Adipose tissue (tissue), 3 donors: ENCODE data around the gene JMY. TPM values are rescaled to one million over a fixed set of nuclear protein-coding genes. Genes with fewer than 3 reads are reported as not detected.
"Not testable (repeated sequence)": the region's sequence is repeated elsewhere in the genome, so short reads cannot be mapped to it uniquely, and the experiment has no call there.

ENCODE experiments used
- H3K27ac ChIP-seq: one replicate; pipeline ENCODE4 v1.5.1; 2013; ENCODE audit warnings: low read depth, low read length
- WGBS, 3 donors: extraction: QIAGEN DNeasy Blood & Tissue Kit; methylation state at CpG; one replicate each; pipeline ENCODE4 v1.1.7; 2013; 5-methylcytosine and 5-hydroxymethylcytosine counted together
- polyA plus RNA-seq, 3 donors: library from polyadenylated mRNA; stranded (reverse); fragments of 200-250 nt; gene quantifications; one replicate each; pipeline ENCODE4 v1.2.3, GENCODE V29; 2013
- donor health status: healthy with polysubstance abuse.
- donor health status: Bipolar disorder and iron deficiency.
- donor health status: healthy.

Gene JMY
- polyA plus RNA-seq, 3 donors: 2.7 to 3.5 (median 2.9) TPM

DNA sequence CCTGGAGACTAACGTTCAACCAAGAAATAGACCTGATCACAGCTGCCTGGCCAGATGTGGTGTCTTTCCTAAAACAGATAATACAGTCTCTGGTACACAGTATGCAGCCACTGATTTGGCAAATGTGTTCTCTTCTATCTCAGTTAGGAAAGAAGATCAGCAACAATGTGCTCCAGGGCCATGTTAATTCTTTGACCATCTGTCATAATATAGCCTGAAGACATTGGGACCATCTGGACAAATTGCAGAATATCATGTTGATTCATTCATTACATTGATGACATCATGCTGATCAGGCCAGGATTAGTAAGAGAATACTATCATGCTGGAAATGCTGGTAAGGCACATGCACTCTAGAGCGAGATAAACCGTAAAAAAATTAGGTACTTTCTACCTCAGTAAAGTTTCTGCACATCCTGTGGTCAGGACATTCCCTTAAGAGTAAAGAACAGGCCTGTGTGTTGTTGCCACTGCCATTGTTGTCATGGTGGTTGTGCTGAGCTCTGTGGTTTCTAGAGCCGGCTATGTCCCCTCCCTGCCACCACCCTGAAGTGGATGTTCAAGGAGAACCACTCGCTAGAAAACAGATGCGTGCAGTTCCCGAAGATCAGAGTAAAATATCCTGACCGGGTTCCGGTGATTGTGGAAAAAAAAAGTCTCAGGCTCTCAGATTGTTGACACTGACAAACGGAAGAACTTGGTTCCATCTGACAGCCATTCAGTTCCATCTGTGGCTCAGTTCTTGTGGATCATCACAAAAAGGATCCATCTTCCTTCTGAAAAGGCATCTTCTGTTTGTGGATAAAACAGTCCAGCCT, 6.4 kb upstream of the JMY start:
- no peak overlapping the region for H3K27ac ChIP-seq
- 91 to 94% (median 93%) methylated on average over 10 of the region's 10 CpGs for WGBS, 3 donors

DNA sequence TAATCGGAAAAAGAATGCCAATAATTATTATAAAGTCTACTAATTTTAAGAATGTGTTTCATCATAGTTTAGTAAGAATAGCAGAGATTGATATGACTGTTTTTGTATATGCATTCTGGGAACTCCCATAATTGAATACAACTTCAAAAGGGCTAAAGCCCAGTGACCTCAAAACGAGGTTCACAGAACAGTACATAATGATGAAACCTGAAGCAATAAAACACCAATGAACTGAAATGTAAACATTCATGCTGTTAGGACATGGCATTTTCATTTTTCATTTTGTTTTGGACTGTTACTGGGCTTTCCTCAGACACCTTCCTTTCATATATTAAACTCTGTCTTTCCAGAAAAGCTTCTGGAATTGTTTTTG, 684 bp upstream of the JMY start:
- H3K27ac ChIP-seq: no peak overlapping the region
- WGBS, 3 donors: 8 to 31% (median 27%) methylated on average over 2 of the region's 2 CpGs

DNA sequence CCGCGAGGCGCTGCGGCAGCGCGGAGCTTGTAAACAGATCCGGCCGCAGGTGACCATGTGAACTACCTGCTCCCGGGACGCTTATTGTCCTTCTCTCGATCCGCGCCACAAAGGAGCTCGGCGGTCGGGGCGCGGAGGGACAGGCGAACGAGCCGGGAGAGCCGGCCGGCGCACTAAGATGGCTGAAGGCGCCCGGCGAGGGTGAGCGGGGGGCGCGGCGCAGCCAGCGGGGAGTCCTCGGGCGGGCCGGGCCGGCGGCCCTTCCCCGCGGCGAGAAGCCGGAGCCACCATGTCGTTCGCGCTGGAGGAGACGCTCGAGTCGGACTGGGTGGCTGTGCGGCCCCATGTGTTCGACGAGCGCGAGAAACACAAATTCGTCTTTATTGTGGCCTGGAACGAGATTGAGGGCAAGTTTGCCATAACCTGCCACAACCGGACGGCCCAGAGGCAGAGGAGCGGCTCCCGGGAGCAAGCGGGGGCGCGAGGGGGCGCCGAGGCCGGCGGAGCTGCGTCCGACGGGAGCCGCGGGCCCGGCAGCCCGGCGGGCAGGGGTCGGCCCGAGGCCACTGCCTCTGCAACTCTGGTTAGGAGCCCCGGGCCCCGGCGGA, 535 bp downstream of the JMY start:
- no peak overlapping the region for H3K27ac ChIP-seq
- 0 to 1% (median 0%) methylated on average over 70 to 78 of the region's 78 CpGs for WGBS, 3 donors

DNA sequence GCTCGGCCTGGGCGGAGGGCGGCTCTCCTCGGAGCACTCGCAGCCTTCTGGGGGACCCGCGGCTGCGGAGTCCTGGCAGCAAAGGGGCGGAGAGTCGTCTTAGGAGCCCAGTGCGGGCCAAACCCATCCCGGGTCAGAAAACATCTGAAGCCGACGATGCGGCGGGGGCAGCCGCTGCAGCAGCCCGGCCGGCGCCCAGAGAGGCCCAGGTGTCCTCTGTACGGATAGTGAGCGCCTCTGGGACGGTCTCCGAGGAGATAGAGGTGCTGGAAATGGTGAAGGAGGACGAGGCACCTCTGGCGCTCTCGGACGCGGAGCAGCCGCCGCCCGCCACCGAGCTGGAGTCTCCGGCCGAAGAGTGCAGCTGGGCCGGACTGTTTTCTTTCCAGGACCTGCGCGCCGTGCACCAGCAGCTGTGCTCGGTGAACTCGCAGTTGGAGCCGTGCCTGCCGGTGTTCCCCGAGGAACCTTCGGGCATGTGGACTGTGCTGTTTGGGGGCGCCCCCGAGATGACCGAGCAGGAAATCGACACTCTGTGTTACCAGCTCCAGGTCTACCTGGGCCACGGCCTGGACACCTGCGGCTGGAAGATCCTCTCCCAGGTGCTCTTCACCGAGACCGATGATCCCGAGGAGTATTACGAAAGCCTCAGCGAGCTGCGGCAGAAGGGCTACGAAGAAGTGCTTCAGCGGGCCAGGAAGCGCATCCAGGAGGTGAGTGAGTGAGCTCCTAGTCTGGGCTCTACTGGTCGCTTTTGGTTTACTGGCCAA, 1.2 kb downstream of the JMY start:
- 0 to 1% (median 0%) methylated on average over 56 to 61 of the region's 61 CpGs for WGBS, 3 donors
- H3K27ac ChIP-seq: no peak overlapping the region

DNA sequence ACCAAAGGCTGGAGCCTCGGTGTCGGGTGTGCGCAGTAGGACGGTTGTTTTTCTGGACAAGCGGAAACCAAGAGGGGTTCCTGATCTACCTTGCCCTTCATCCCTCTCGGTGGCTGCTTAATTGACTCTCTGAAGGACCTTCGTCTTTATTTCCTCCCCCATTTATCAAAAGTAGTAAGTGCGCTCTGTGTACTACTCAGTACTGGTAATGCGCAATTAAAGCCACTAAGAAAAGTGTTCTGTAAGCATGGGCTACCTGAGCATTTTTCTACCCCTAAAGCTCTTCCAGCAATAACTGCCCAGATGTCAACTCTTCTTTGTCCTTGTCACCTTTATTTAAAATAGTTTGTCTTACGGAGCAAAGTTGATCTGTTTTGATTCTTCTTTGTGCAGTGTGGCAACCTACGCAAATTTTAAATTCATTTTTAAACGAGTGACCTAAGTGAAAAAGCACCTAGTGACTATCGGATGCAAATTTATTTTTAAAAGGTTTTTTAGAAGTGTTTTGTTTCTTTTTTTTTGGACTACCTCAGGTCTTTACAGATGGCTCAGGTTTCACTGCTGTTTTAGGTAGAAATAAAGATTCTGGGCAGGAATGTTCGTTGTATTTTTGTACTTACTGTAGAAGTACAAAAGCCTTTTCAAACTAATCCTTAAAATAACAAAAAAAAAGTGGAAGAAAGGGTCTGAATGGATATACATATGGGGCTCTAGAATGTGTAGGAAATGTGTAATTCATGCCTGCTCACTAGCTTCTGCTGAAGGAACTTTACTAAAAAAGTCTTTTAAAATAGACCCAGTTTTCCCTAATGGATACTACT, 2.0 kb downstream of the JMY start:
- WGBS, 3 donors: 10 to 34% (median 26%) methylated on average over 14 of the region's 14 CpGs
- no peak overlapping the region for H3K27ac ChIP-seq

DNA sequence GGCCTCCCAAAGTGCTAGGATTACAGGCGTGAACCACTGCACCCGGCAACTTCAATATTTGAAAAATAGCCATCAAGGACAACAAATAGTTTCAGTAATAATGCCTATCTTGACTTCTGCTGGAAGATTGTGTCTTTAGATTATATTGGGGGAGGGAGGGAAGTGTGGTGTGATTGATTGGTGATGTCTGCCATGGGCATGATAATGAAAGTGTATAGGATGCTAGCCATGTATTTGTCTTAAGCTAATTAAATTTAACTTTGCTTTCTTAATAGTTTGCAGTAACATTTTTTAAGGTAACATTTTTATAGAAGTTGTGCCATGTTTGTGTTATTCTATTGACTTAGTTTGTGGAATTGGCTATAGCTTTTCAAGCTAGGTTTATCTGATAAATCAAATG, 4.6 kb downstream of the JMY start:
- no peak overlapping the region for H3K27ac ChIP-seq
- WGBS, 3 donors: 48 to 97% (median 92%) methylated on average over 2 of the region's 2 CpGs

DNA sequence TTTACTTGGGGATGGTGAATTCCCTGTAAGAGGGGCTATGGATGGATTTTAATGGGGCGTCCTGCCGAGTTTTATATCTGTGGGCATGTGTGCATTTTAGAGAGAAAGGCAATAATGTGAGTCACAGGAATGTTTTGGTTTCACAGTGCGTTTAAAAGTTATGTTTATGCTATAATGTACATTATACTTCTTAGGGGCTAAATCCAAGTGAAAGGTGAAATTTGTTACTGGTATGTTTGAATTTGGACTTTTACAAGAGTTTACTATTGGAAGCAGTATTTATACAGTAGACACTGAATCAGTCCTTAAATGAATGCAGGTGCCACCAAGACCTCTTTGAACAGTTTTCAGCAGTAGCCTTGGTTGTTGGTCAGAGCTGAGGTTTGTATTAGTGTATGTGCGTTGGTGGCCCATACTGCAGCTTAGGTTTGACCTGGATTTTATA, 5.6 kb downstream of the JMY start:
- no peak overlapping the region for H3K27ac ChIP-seq
- 58 to 94% (median 90%) methylated on average over 4 of the region's 4 CpGs for WGBS, 3 donors

DNA sequence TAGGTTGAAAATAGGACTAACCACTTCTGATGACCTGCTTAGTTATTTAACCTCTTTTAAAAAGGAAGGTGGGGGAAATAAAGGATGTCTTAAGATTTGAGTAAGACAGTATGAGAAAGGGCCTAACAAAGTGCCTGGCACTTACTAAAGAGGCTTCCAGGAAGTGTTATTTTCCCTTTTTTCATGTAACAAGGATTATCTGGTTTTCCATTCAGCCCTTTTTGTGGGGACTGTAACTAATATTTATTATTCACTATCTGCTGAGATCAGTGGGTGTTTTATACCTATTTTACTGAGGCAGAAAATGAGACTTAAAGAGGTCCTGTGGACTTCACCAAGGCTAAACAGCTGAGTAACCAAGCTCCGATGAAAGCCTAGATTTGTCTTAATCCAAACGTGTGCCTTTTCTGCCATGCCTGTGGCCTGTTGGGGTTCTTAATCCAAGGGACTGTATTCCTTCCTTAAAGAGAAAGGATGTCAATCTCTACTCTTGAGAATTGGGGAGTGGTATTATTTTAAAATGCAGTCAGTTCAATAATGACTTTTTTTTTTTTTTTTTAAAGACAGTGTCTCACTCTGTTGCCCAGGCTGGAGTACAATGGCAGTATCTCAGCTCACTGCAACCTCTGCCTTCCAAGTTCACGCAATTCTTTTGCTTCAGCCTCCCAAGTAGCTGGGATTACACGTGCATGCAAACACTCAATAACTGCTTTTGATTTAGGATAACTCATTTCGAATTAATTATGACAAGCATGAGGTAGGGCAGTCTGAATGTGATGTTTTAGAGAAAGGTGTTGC, 6.5 kb downstream of the JMY start:
- no peak overlapping the region for H3K27ac ChIP-seq
- 51 to 87% (median 84%) methylated on average over 5 of the region's 5 CpGs for WGBS, 3 donors

DNA sequence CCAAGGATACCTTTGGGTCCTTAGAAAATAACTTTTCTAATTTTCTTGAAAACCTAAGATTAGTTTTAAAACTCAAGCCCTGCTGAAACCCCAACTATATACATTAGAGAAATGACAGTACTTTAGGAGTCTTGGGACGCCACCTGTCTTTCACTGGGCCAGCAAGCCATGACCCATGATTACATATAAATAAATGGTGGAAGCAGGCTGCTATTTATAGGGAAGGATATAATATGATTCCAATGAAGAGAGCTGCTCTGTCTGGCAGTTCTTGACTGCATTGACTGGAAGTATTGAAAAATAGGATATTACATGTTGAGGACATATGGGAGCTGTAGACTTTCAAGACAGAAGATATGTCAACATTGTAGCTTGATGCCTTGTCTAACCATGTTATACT, 7.3 kb downstream of the JMY start:
- H3K27ac ChIP-seq: no peak overlapping the region
- WGBS, 3 donors: 94 to 100% (median 97%) methylated on average over 1 of the region's 1 CpG

DNA sequence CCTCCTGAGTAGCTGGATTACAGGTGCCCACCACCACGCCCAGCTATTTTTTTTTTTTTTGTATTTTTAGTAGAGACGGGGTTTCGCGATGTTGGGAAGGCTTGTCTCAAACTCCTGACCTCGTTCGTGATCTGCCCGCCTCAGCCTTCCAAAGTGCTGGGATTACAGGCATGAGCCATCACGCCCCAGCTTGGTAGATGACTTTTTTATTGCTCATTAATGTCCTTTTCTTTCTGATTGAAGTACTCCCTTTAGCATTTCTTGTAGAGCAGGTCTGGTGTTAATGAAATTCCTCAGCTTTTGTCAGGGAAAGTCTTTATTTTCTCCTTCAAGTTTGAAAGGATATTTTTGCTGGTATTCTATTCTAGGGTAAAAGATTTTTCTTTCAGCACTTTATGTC, 18.1 kb downstream of the JMY start:
- WGBS, 3 donors: 78 to 95% (median 83%) methylated on average over 8 of the region's 8 CpGs
- not testable (repeated sequence) for H3K27ac ChIP-seq

DNA sequence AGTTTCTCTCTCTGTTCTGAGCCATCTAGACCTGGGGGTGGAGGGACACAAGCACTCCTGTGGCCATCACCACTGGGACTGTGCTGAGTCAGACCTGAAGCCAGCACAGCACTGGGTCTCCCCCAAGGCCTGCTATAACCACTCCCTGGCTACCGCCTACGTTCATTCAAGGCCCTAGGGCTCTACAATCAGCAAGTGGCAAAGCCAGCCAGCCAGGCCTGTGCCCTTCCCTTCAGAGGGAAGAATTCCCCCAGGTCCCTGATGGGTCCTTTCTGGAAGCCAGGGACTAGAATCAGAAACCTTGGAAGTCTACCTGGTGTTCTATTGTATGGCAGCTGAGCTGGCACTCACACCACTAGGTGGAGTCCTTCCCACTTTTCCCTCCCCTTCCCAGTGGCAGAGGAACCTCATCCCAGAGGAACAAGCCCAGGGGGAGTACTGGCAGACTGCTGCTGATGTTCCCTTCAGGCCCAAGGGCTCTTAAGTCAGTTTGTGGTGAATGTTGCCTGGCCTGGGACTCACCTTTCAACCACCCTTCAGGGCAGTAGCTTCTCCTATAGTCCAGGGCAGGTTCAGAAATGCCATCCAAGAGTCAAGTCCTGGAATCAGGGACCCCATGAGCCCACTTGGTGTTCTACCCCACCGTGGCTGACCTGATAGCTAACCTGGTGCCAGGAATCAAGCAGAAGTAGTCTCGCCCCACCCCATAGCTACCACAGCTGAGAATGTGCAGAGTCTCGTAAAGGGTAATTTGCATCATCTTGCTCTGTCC, 20.0 kb downstream of the JMY start:
- 80 to 92% (median 89%) methylated on average over 5 of the region's 5 CpGs for WGBS, 3 donors
- no peak overlapping the region for H3K27ac ChIP-seq

DNA sequence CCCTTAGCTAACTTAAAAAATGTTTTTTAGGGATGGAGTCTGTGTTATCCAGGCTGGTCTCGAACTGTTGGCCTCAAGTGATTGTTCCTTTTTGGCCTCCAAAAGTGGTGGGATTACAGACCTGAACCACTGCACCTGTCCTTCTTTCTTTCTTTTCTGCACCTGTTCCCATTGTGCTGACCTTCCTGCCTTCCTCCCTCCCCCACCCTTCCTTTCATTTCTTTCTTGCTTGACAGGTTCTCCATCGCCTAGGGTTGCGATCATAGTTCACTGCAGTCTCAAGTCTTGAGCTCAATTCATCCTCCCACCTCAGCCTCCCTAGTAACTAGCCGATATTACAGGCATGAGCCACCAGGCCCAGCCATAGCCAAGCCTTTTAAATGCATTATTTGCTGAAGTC, 20.6 kb downstream of the JMY start:
- H3K27ac ChIP-seq: no peak overlapping the region
- 79 to 96% (median 95%) methylated on average over 4 of the region's 4 CpGs for WGBS, 3 donors

DNA sequence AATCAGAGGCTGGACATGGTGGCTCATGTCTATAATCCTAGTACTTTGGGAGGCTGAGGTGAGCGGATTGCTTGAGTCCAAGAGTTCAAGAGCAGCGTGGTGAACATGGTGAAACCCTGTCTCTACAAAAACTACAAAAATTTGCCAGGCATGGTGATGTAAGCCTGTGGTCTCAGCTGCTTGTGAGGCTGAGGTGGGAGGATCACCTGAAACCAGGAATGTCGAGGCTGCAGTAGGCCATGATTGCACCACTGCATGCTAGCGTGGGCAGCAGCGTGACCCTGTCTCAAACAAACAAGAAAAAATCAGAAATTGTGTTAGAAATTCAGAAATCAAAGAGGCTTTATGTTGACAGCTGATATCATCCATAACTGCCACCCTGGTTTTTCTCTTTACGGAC, 21.4 kb downstream of the JMY start:
- WGBS, 3 donors: 91 to 96% (median 95%) methylated on average over 6 of the region's 6 CpGs
- H3K27ac ChIP-seq: no peak overlapping the region

DNA sequence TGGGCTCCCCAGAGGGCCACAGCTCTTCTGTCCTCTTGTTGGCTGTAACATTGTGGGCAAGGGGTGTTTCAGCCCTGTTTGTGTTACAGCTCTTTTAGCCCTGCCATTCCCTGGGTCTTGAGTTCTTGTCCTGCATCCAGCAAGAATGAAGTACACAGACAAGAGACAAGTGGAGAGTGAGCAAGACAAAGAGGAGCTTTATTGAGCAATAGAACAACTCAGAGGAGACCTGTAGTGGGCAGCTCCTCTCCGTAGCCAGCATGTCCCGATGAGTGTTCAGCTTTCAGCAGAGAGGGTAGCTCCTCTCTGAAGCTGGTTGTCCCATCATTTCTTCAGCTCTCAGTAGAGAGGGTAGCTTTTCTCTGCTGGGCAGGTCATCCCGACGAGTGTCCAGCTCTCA, 22.9 kb downstream of the JMY start:
- no peak overlapping the region for H3K27ac ChIP-seq
- 91 to 95% (median 93%) methylated on average over 4 of the region's 4 CpGs for WGBS, 3 donors

DNA sequence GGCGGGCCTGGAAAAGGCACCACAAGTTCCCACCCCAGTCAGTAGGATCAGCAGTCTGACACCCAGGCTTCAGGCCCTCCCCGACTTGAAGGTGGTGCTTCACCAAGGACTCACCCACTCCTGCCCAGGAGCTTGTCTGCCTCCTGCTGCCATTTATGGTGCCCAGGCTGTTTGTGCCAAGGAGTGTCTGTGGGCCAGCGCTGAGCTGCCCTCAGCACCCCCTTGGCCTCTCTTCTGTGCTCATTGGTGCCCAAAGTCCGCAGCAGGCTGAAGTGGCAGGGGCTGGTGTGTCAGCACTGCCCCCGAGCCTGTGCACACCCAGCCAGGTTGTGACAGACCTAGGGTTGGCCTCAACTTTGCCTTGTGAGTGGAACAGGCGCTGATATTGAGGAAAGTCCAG, 23.5 kb downstream of the JMY start:
- H3K27ac ChIP-seq: no peak overlapping the region
- 92 to 97% (median 95%) methylated on average over 6 of the region's 6 CpGs for whole genome bisulfite sequencing, 3 donors

DNA sequence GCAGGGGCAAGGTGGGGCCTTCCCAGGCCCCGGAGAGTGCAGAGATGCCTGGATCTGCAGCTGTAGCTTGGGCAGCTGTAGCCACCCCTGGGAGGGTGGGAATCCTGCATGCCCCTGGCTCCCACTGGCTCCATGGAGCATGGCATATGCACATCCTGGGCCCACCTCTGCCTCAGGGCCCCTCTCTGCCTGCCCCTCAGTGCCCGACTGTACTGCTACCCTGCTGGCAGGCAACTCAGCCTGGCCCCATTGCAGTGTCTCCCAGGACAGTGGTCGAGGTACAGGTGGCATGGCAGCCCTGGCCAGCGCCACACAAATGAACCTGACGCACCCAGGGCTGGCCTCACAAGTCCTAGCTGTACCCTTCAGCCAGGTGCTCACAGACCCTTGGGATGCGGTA, 23.9 kb downstream of the JMY start:
- H3K27ac ChIP-seq: no peak overlapping the region
- 97 to 100% (median 98%) methylated on average over 6 of the region's 6 CpGs for WGBS, 3 donors

DNA sequence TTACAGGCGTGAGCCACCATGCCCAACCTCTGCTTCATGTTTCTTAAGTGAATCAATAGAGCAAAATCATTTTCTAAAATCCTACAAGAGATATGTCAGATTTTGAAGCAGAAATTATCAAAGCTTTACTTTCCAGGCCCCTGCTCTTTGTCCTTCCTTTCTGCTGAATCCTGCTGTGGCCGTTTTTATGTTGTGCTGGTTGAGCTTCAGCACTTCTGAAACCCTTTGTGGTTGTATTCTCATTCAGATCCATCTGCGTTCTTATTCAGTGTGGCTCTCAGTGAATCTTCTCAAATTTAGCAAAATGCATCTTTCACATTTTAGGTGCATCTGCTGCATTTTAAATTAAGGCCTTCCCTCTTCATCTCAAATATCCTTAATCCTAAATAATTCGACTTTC, 26.0 kb downstream of the JMY start:
- WGBS, 3 donors: 77 to 86% (median 86%) methylated on average over 4 of the region's 4 CpGs
- no peak overlapping the region for H3K27ac ChIP-seq
